Measurements from ENCODE around the gene FSTL4. TPM values are rescaled to one million over a fixed set of nuclear protein-coding genes. Genes with fewer than 3 reads are reported as not detected.

FSTL4 gene
- total RNA-seq, 1 experiment from 2014 or later, result 0.12 TPM

DNA sequence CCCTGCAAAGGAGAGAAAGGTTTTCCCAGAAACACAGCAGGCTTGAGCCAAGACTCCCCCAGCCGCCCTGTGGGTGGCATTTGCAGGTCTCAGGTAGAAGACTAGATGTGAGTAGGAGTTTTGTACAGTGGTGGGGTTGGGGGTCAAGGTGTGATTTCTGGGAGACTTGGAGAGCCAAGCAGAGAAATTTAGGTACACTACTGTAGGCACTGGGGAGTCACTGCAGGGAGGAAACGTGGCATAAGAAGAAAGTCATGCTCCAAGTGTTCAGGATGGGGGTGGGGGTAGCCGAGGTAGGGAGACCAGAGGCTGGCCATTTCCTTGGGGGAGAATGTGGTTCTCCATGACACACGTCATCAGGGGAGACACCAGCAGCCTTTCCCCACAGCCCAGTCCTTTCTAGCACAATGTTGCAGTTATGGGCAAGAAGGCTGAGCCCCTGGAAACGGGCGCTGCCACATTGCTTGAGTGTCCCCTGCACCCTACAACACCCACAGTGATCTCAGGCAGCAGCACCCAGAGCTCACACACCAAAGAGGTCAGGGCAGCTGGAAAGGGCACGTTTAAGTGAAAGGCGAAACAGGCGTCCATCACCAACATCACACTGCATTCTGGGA lies 210.5 kb downstream of the FSTL4 start:
- intact Hi-C loops (cut with micrococcal nuclease), result no loop called here
- POLR2A ChIA-PET, result no interaction called here
- no peak overlapping the region for H3K4me3 Mint-ChIP-seq (ENCODE audit: unreplicated experiment)
- no peak overlapping the region for H3K27ac Mint-ChIP-seq (ENCODE audit: low read depth, unreplicated experiment)
- TF ChIP-seq, protein P1, sequence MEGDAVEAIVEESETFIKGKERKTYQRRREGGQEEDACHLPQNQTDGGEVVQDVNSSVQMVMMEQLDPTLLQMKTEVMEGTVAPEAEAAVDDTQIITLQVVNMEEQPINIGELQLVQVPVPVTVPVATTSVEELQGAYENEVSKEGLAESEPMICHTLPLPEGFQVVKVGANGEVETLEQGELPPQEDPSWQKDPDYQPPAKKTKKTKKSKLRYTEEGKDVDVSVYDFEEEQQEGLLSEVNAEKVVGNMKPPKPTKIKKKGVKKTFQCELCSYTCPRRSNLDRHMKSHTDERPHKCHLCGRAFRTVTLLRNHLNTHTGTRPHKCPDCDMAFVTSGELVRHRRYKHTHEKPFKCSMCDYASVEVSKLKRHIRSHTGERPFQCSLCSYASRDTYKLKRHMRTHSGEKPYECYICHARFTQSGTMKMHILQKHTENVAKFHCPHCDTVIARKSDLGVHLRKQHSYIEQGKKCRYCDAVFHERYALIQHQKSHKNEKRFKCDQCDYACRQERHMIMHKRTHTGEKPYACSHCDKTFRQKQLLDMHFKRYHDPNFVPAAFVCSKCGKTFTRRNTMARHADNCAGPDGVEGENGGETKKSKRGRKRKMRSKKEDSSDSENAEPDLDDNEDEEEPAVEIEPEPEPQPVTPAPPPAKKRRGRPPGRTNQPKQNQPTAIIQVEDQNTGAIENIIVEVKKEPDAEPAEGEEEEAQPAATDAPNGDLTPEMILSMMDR (IDR thresholded peaks at IDR 0.05; ENCODE audit: unreplicated experiment), result no peak
- H3K36me3 Mint-ChIP-seq (ENCODE audit: insufficient read depth, unreplicated experiment), result no peaks in the 10 kb centered on the region
- no TSS peak for BruUV-seq (replicated peaks)
- no peaks in the 10 kb centered on the region for H3K27me3 Mint-ChIP-seq (ENCODE audit: insufficient read depth, unreplicated experiment)
- H3K9me3 Mint-ChIP-seq (ENCODE audit: unreplicated experiment), result no peaks in the 10 kb centered on the region
- H3K4me1 Mint-ChIP-seq (ENCODE audit: insufficient read depth, unreplicated experiment), result no peaks in the 10 kb centered on the region
- CTCF ChIA-PET, result no interaction called here
- DNase-seq (ENCODE audit: unreplicated experiment), result no peak

DNA sequence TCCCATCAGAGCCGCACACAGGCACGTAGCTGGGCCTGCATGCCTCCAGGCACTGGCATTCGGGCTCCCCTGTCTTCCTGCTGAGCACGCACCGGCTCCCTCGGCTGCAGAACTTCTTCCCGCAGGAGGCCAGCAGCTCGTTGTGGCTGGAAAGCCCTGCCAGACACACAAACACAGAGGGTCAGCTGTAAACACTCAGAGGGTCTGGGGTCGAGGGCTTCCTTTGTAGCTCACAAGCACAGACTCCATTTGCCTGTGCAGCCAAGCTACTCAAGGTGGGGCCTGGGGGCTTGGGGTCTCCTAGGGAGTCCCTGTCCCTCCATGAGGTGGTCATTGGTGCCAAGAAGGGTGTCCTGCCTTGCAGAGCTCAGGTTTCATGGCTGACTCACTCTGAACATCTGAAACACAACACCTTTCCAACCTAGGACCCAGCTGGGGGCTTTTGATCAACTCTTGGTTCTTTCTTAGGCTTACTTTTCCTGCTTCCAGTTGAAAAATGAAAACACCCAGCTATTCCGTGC lies 211.4 kb downstream of the FSTL4 start:
- Mint-ChIP-seq H3K4me3 (ENCODE audit: unreplicated experiment) (no peak overlapping the region), H3K9me3 (ENCODE audit: unreplicated experiment) (no peaks in the 10 kb centered on the region), H3K36me3 (ENCODE audit: insufficient read depth, unreplicated experiment) (no peaks in the 10 kb centered on the region), H3K27ac (ENCODE audit: low read depth, unreplicated experiment) (no peak overlapping the region), H3K4me1 (ENCODE audit: insufficient read depth, unreplicated experiment) (no peaks in the 10 kb centered on the region), H3K27me3 (ENCODE audit: insufficient read depth, unreplicated experiment) (no peaks in the 10 kb centered on the region)
- TF ChIP-seq, protein P1 (IDR thresholded peaks at IDR 0.05; ENCODE audit: unreplicated experiment), result no peak
- ChIA-PET CTCF (interaction anchor here (0.7 to 1.3 kb wide), 2 partner anchors 9 to 23 kb away, joined by 5 to 7 read pairs; no protein-coding TSS in a partner anchor), POLR2A (no interaction called here)
- no TSS peak for BruUV-seq (replicated peaks)
- intact Hi-C loops (cut with micrococcal nuclease), result no loop called here
- DNase-seq (ENCODE audit: unreplicated experiment), result no peak

DNA sequence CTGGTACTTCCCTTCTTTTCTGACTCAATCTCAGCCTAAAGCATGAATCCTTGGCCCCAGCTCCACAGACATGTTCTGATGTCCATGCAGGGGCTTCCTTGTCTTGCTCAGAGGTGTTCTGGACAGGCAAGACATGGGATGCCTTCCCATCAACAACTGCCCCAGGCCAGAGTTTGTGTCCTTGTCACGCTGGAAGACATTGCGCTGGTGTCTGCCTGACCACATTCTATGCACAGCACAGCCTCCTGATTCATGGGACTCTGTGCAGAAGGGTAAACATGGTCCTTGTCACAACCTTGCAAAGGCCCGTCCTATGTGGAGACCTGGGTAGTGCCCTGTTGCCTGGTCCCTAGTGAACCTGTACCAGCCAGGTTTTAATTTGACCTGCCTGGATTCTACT lies 212.2 kb downstream of the FSTL4 start:
- no peaks in the 10 kb centered on the region for H3K36me3 Mint-ChIP-seq (ENCODE audit: insufficient read depth, unreplicated experiment)
- ChIA-PET POLR2A (no interaction called here), CTCF (interaction anchor here (1.3 kb wide), 1 partner anchor 24 kb away, joined by 7 read pairs; no protein-coding TSS in a partner anchor)
- intact Hi-C loops (cut with micrococcal nuclease), result no loop called here
- H3K27ac Mint-ChIP-seq (ENCODE audit: low read depth, unreplicated experiment), result no peak overlapping the region
- no peaks in the 10 kb centered on the region for H3K27me3 Mint-ChIP-seq (ENCODE audit: insufficient read depth, unreplicated experiment)
- no peak overlapping the region for H3K4me3 Mint-ChIP-seq (ENCODE audit: unreplicated experiment)
- BruUV-seq (replicated peaks), result no TSS peak
- H3K4me1 Mint-ChIP-seq (ENCODE audit: insufficient read depth, unreplicated experiment), result no peaks in the 10 kb centered on the region
- TF ChIP-seq, protein P1 (IDR thresholded peaks at IDR 0.05; ENCODE audit: unreplicated experiment), result no peak
- H3K9me3 Mint-ChIP-seq (ENCODE audit: unreplicated experiment), result peaks cover 7% of the 10 kb centered on the region
- DNase-seq (ENCODE audit: unreplicated experiment), result no peak

DNA sequence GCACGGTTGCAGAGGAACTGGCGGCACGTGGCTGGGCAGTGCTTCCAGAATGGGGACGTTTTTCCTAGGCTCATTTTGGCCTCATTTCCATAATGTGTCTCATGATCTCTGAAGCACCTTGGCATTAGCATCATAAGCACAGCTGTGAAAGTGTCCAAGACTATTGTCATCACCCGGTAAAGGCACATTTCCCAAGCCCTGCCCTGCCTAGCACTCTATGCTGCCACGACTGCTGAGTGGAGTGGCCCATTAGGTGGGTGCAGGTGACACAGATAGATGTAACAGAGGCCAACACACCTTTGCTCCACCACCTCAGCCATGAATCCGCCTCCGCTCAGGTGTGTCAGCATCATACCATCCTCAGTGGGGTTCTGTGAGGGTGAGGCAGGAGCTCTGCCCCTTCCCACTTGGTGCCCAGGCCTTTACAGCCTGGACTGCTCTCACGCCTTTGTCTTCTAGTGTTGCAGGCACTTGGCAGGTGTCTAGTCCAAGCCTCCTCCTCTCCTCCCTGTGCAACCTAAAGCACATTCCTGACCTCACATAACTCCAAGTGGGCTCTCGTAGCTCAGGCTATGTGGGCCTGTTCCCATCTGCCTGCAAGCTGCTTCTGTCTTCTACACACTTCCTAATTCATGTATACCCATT lies 213.0 kb downstream of the FSTL4 start:
- intact Hi-C loops (cut with micrococcal nuclease), result no loop called here
- Mint-ChIP-seq H3K27ac (ENCODE audit: low read depth, unreplicated experiment) (no peak overlapping the region), H3K36me3 (ENCODE audit: insufficient read depth, unreplicated experiment) (no peaks in the 10 kb centered on the region), H3K27me3 (ENCODE audit: insufficient read depth, unreplicated experiment) (no peaks in the 10 kb centered on the region), H3K9me3 (ENCODE audit: unreplicated experiment) (peaks cover 7% of the 10 kb centered on the region), H3K4me1 (ENCODE audit: insufficient read depth, unreplicated experiment) (no peaks in the 10 kb centered on the region), H3K4me3 (ENCODE audit: unreplicated experiment) (no peak overlapping the region)
- TF ChIP-seq, protein P1 (IDR thresholded peaks at IDR 0.05; ENCODE audit: unreplicated experiment), result no peak
- ChIA-PET CTCF (interaction anchor here (0.6 to 1.3 kb wide), 3 partner anchors 10 to 96 kb away, joined by 3 to 10 read pairs (median 7); no protein-coding TSS in a partner anchor), POLR2A (no interaction called here)
- no peak for DNase-seq (ENCODE audit: unreplicated experiment)
- BruUV-seq (replicated peaks), result no TSS peak
